HepG2 (cell line): Measurements from ENCODE around the gene BIRC2. TPM values are rescaled to one million over a fixed set of nuclear protein-coding genes. Genes with fewer than 3 reads are reported as not detected.

Source experiments
- AHR ChIP-seq: IDR thresholded peaks from 2 replicates; pipeline ENCODE4 v1.6.1; 2018; ENCODE audit warnings: missing genetic modification reagents, missing compliant biosample characterization
- ATRX ChIP-seq: sonication (generic); formaldehyde crosslinking; IDR thresholded peaks from 2 replicates; pipeline ENCODE4 v1.4.0; 2020; ENCODE audit warnings: missing genetic modification reagents, borderline replicate concordance
- GFI1 ChIP-seq: sonication (generic); formaldehyde crosslinking; IDR thresholded peaks from 2 replicates; pipeline ENCODE4 v1.5.0; 2020; ENCODE audit warnings: missing genetic modification reagents, mild to moderate bottlenecking, borderline replicate concordance
- HMGA1 ChIP-seq: sonication (generic); formaldehyde crosslinking; conservative IDR thresholded peaks from 2 replicates; pipeline ENCODE4 v1.4.0; 2020; ENCODE audit warnings: missing genetic modification reagents
- ISL2 ChIP-seq: sonication (generic); formaldehyde crosslinking; IDR thresholded peaks from 2 replicates; pipeline ENCODE4 v1.5.0; 2020; ENCODE audit warnings: missing genetic modification reagents
- ISX ChIP-seq: sonication (generic); formaldehyde crosslinking; conservative IDR thresholded peaks from 2 replicates; pipeline ENCODE4 v1.5.0; 2020; ENCODE audit warnings: missing genetic modification reagents
- JUND ChIP-seq: sonication (generic); formaldehyde crosslinking; IDR thresholded peaks from 2 replicates; pipeline ENCODE4 v1.8.0; 2022; ENCODE audit warnings: mild to moderate bottlenecking, missing genetic modification reagents
- KDM2A ChIP-seq: sonication (generic); formaldehyde crosslinking; IDR thresholded peaks from 2 replicates; pipeline ENCODE4 v1.4.0; 2020; ENCODE audit warnings: low read depth, missing genetic modification reagents, borderline replicate concordance
- KLF11 ChIP-seq: IDR thresholded peaks from 2 replicates; pipeline ENCODE4 v1.6.1; 2016; ENCODE audit warnings: missing compliant biosample characterization
- KLF12 ChIP-seq: sonication (generic); formaldehyde crosslinking; IDR thresholded peaks from 2 replicates; pipeline ENCODE4 v1.4.0; 2020; ENCODE audit warnings: missing genetic modification reagents, borderline replicate concordance
- NFKBIZ ChIP-seq: IDR thresholded peaks from 2 replicates; pipeline ENCODE4 v1.6.1; 2018; ENCODE audit warnings: missing genetic modification reagents, missing compliant biosample characterization
- ONECUT2 ChIP-seq: sonication (generic); formaldehyde crosslinking; IDR thresholded peaks from 2 replicates; pipeline ENCODE4 v1.4.0; 2020; ENCODE audit warnings: missing genetic modification reagents
- PRPF4 ChIP-seq: fragments of 200-400 bp; formaldehyde crosslinking; IDR thresholded peaks from 2 replicates; pipeline ENCODE4 v1.6.1; 2016; ENCODE audit warnings: low read length, low read depth; ENCODE audit not compliant: poor library complexity, severe bottlenecking
- SIX1 ChIP-seq: sonication (generic); formaldehyde crosslinking; IDR thresholded peaks from 2 replicates; pipeline ENCODE4 v1.4.0; 2020; ENCODE audit warnings: missing genetic modification reagents, borderline replicate concordance
- SUZ12 ChIP-seq: fragments of 150-350 bp; IDR thresholded peaks from 2 replicates; pipeline ENCODE4 v1.6.1; 2014; ENCODE audit warnings: low read depth, low read length
- TSC22D2 ChIP-seq: sonication (generic); formaldehyde crosslinking; IDR thresholded peaks from 2 replicates; pipeline ENCODE4 v1.5.1; 2020; ENCODE audit warnings: missing genetic modification reagents, mild to moderate bottlenecking, borderline replicate concordance
- ZGPAT ChIP-seq: IDR thresholded peaks from 2 replicates; pipeline ENCODE4 v1.6.1; 2016; ENCODE audit warnings: mild to moderate bottlenecking
- ZNF143 ChIP-seq: sonication (generic); formaldehyde crosslinking; IDR thresholded peaks from 2 replicates; pipeline ENCODE4 v1.4.0; 2020; ENCODE audit warnings: missing genetic modification reagents
- ZNF224 ChIP-seq: sonication (generic); formaldehyde crosslinking; IDR thresholded peaks from 2 replicates; pipeline ENCODE4 v1.5.0; 2020; ENCODE audit warnings: mild to moderate bottlenecking, missing genetic modification reagents
- ZNF850 ChIP-seq: sonication (generic); formaldehyde crosslinking; conservative IDR thresholded peaks from 2 replicates; pipeline ENCODE4 v1.9.0; 2021; ENCODE audit warnings: mild to moderate bottlenecking, missing genetic modification reagents
- ZNF878 ChIP-seq: sonication (generic); formaldehyde crosslinking; IDR thresholded peaks from 2 replicates; pipeline ENCODE4 v1.8.1; 2023; ENCODE audit warnings: mild to moderate bottlenecking, missing genetic modification reagents, moderate library complexity
- ZSCAN20 ChIP-seq: sonication (generic); formaldehyde crosslinking; IDR thresholded peaks from 2 replicates; pipeline ENCODE4 v1.4.0; 2020; ENCODE audit warnings: missing genetic modification reagents, mild to moderate bottlenecking, borderline replicate concordance
- polyA plus RNA-seq, 8 experiments: library from polyadenylated mRNA; depleted of rRNA in 3 of 8; stranded (reverse) in 7 of 8; unstranded in 1 of 8; fragments of >200 nt; fragmentation: Illumina TruSeq in 4 of 8; extraction: Trizol in 4 of 8; gene quantifications; 2 replicates each; pipeline versions ENCODE4 v1.2.1 to v1.2.3, GENCODE V29; 2011 to 2016; ENCODE audit warnings: low read depth in 4 of 8, missing spikeins in 1 of 8, mixed read lengths in 1 of 8; ENCODE audit not compliant: insufficient read depth in 1 of 8
- total RNA-seq, 5 experiments: library from RNA; depleted of rRNA; stranded (reverse); fragments of >200 nt; fragmentation: Illumina TruSeq; extraction: Trizol; gene quantifications; 2 replicates each; pipeline ENCODE4 v1.2.3, GENCODE V29; 2016; ENCODE audit warnings: low read depth in 1 of 5
- TF ChIP-seq, protein P1 (sequence below): sonication (generic); formaldehyde crosslinking; IDR thresholded peaks from 2 replicates; pipeline ENCODE4 v1.4.0; 2020; ENCODE audit warnings: missing genetic modification reagents
- TF ChIP-seq, protein P2 (sequence below): sonication (generic); formaldehyde crosslinking; conservative IDR thresholded peaks from 2 replicates; pipeline ENCODE4 v1.4.0; 2020; ENCODE audit warnings: missing genetic modification reagents

Gene BIRC2
- total and polyA plus RNA-seq, 2 of the 13 experiments (the other 11 are each of a cell fraction or from before 2014, with no cell fraction given), result 61.7 to 62.2 TPM

- TF ChIP-seq, protein P1, sequence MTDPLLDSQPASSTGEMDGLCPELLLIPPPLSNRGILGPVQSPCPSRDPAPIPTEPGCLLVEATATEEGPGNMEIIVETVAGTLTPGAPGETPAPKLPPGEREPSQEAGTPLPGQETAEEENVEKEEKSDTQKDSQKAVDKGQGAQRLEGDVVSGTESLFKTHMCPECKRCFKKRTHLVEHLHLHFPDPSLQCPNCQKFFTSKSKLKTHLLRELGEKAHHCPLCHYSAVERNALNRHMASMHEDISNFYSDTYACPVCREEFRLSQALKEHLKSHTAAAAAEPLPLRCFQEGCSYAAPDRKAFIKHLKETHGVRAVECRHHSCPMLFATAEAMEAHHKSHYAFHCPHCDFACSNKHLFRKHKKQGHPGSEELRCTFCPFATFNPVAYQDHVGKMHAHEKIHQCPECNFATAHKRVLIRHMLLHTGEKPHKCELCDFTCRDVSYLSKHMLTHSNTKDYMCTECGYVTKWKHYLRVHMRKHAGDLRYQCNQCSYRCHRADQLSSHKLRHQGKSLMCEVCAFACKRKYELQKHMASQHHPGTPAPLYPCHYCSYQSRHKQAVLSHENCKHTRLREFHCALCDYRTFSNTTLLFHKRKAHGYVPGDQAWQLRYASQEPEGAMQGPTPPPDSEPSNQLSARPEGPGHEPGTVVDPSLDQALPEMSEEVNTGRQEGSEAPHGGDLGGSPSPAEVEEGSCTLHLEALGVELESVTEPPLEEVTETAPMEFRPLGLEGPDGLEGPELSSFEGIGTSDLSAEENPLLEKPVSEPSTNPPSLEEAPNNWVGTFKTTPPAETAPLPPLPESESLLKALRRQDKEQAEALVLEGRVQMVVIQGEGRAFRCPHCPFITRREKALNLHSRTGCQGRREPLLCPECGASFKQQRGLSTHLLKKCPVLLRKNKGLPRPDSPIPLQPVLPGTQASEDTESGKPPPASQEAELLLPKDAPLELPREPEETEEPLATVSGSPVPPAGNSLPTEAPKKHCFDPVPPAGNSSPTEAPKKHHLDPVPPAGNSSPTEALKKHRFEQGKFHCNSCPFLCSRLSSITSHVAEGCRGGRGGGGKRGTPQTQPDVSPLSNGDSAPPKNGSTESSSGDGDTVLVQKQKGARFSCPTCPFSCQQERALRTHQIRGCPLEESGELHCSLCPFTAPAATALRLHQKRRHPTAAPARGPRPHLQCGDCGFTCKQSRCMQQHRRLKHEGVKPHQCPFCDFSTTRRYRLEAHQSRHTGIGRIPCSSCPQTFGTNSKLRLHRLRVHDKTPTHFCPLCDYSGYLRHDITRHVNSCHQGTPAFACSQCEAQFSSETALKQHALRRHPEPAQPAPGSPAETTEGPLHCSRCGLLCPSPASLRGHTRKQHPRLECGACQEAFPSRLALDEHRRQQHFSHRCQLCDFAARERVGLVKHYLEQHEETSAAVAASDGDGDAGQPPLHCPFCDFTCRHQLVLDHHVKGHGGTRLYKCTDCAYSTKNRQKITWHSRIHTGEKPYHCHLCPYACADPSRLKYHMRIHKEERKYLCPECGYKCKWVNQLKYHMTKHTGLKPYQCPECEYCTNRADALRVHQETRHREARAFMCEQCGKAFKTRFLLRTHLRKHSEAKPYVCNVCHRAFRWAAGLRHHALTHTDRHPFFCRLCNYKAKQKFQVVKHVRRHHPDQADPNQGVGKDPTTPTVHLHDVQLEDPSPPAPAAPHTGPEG (CRISPR knock-in tag), result no peak
- TF ChIP-seq ATRX (no peak), ZSCAN20 (CRISPR knock-in tag) (no peak), ISL2 (CRISPR knock-in tag) (no peak), JUND (CRISPR knock-in tag) (peak; percentile 76), KDM2A (CRISPR knock-in tag) (peak; percentile 68; the same call in 1 of the 2 replicates), KLF11 (no peak), GFI1 (0 out of 2 replicates have a peak, but pooled peaks have one; percentile 35), PRPF4 (no peak), NFKBIZ (CRISPR knock-in tag) (no peak), ZNF143 (CRISPR knock-in tag) (no peak), KLF12 (CRISPR knock-in tag) (no peak), TSC22D2 (CRISPR knock-in tag) (no peak), ISX (CRISPR knock-in tag) (no peak), ZGPAT (CRISPR knock-in tag) (peak; percentile 27; the same call in 1 of the 2 replicates), AHR (no peak), ZNF878 (CRISPR knock-in tag) (no peak), HMGA1 (CRISPR knock-in tag) (no peak), SIX1 (no peak), ZNF850 (CRISPR knock-in tag) (no peak), SUZ12 (no peak), ONECUT2 (no peak), ZNF224 (CRISPR knock-in tag) (peak; percentile 80; the same call in 1 of the 2 replicates)
- TF ChIP-seq, protein P2, sequence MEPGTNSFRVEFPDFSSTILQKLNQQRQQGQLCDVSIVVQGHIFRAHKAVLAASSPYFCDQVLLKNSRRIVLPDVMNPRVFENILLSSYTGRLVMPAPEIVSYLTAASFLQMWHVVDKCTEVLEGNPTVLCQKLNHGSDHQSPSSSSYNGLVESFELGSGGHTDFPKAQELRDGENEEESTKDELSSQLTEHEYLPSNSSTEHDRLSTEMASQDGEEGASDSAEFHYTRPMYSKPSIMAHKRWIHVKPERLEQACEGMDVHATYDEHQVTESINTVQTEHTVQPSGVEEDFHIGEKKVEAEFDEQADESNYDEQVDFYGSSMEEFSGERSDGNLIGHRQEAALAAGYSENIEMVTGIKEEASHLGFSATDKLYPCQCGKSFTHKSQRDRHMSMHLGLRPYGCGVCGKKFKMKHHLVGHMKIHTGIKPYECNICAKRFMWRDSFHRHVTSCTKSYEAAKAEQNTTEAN, result peak; percentile 36; the same call in 1 of the 2 replicates
Observed at GRCh38 chr11:102317099-102317767, 29.8 kb upstream of the BIRC2 start, which contains the start of gene BIRC3 (continued).
